ENCODE data around the gene TXNIP.
A peak's percentile ranks its signal among the peaks of the same experiment; 100 is the strongest.

Gene TXNIP

GRCh38 chr1:146010126-146010738 is 13.9 kb upstream of the TXNIP start:
- DNase-seq: no peak

- DNase-seq: no peak
These were observed 11.2 kb upstream of the TXNIP start for GRCh38 chr1:146007489-146008133.

- DNase-seq: no peak
These were observed 5.3 kb upstream of the TXNIP start for GRCh38 chr1:146001709-146002108.

GRCh38 chr1:145999321-146000024 is 3.1 kb upstream of the TXNIP start:
- peak in 2 of 5 experiments; percentile 44 to 88 for DNase-seq

- no peak for DNase-seq
These were observed 1.3 kb upstream of the TXNIP start for GRCh38 chr1:145997718-145998023.

- DNase-seq: peak in 4 of 5 experiments; percentile 21 to 92 (median 58)
These were observed 788 bp upstream of the TXNIP start for GRCh38 chr1:145997016-145997717.

- DNase-seq: peak in 1 of 5 experiments; percentile 39
These were observed 381 bp downstream of the TXNIP start for GRCh38 chr1:145995964-145996432.

- peak in 1 of 5 experiments; percentile 39 for DNase-seq
These were observed 1.1 kb downstream of the TXNIP start for GRCh38 chr1:145995148-145995881.

- peak in 1 of 5 experiments; percentile 66 for DNase-seq
These were observed 1.8 kb downstream of the TXNIP start for GRCh38 chr1:145994391-145995120.

- DNase-seq: no peak
These were observed 2.6 kb downstream of the TXNIP start for GRCh38 chr1:145993618-145994390.

GRCh38 chr1:145992958-145993617 is 3.3 kb downstream of the TXNIP start:
- no peak for DNase-seq

GRCh38 chr1:145992502-145992936 is 3.9 kb downstream of the TXNIP start:
- peak in 1 of 5 experiments; percentile 28 for DNase-seq

GRCh38 chr1:145991735-145992412 is 4.5 kb downstream of the TXNIP start:
- peak in 1 of 5 experiments; percentile 58 for DNase-seq

GRCh38 chr1:145990249-145990855 is 6.0 kb downstream of the TXNIP start:
- DNase-seq: peak in 2 of 5 experiments; percentile 17 to 51

- DNase-seq: no peak
These were observed 7.6 kb downstream of the TXNIP start for GRCh38 chr1:145988773-145989172.

GRCh38 chr1:145987926-145988325 is 8.5 kb downstream of the TXNIP start:
- DNase-seq: no peak

GRCh38 chr1:145986551-145986950 is 9.8 kb downstream of the TXNIP start:
- no peak for DNase-seq

- DNase-seq: no peak
These were observed 10.6 kb downstream of the TXNIP start for GRCh38 chr1:145985502-145986439.

All from T-helper 2 cell (primary cell).